ENCODE data around the gene OTOGL.

The OTOGL gene

GRCh38 chr12:80233926-80234325 is 134.6 kb downstream of the OTOGL start:
- TF ChIP-seq SPI1 (IDR thresholded peaks at IDR 0.05; ENCODE audit: borderline replicate concordance, low read depth): no peak
- TF ChIP-seq GABPA (IDR thresholded peaks at IDR 0.05; ENCODE audit: low read depth): no peak
- no peak for TF ChIP-seq CTCF (IDR thresholded peaks at IDR 0.05; ENCODE audit: insufficient read depth, low read length)
- TF ChIP-seq REST (IDR thresholded peaks at IDR 0.05; ENCODE audit: insufficient replicate concordance, low read depth): no peak
- no peak overlapping the region for H3K4me3 ChIP-seq (replicated peaks; ENCODE audit: insufficient read depth, low read length)
- no peaks in the 10 kb centered on the region for H3K27me3 ChIP-seq (ENCODE audit: insufficient read depth, poor library complexity, severe bottlenecking)
- DNase-seq (ENCODE audit: low read depth in 1 of 2, low spot score in 1 of 2): no peak
- no peak overlapping the region for H3K27ac ChIP-seq (replicated peaks)

GRCh38 chr12:80234667-80235066 is 135.3 kb downstream of the OTOGL start:
- H3K27me3 ChIP-seq (ENCODE audit: insufficient read depth, poor library complexity, severe bottlenecking): no peaks in the 10 kb centered on the region
- no peak for DNase-seq (ENCODE audit: low read depth in 1 of 2, low spot score in 1 of 2)

GRCh38 chr12:80235944-80236343 is 136.6 kb downstream of the OTOGL start:
- DNase-seq (ENCODE audit: low read depth in 1 of 2, low spot score in 1 of 2): no peak
- Histone ChIP-seq H3K27me3 (ENCODE audit: insufficient read depth, poor library complexity, severe bottlenecking) (no peaks in the 10 kb centered on the region), H3K4me3 (replicated peaks; ENCODE audit: insufficient read depth, low read length) (no peak overlapping the region), H3K27ac (replicated peaks) (no peak overlapping the region)
- no peak for TF ChIP-seq POLR2AphosphoS5 (IDR thresholded peaks at IDR 0.05; ENCODE audit: low read depth)
- no peak for TF ChIP-seq SPI1 (IDR thresholded peaks at IDR 0.05; ENCODE audit: borderline replicate concordance, low read depth)
- TF ChIP-seq CTCF (IDR thresholded peaks at IDR 0.05; ENCODE audit: insufficient read depth, low read length): no peak
- TF ChIP-seq GABPA (IDR thresholded peaks at IDR 0.05; ENCODE audit: low read depth): no peak
- no peak for TF ChIP-seq REST (IDR thresholded peaks at IDR 0.05; ENCODE audit: insufficient replicate concordance, low read depth)

More at GRCh38 chr12:80234667-80235066, 135.3 kb downstream of the OTOGL start:
- Histone ChIP-seq H3K27ac (replicated peaks) (no peak overlapping the region), H3K4me3 (replicated peaks; ENCODE audit: insufficient read depth, low read length) (no peak overlapping the region)
- no peak for TF ChIP-seq POLR2AphosphoS5 (IDR thresholded peaks at IDR 0.05; ENCODE audit: low read depth)
- no peak for TF ChIP-seq CTCF (IDR thresholded peaks at IDR 0.05; ENCODE audit: insufficient read depth, low read length)
- no peak for TF ChIP-seq REST (IDR thresholded peaks at IDR 0.05; ENCODE audit: insufficient replicate concordance, low read depth)
- no peak for TF ChIP-seq SPI1 (IDR thresholded peaks at IDR 0.05; ENCODE audit: borderline replicate concordance, low read depth)
- TF ChIP-seq GABPA (IDR thresholded peaks at IDR 0.05; ENCODE audit: low read depth): no peak
